GM18519 (cell line): ENCODE measurements around the gene ADRA1B.

Experiments
- ATAC-seq: cut with Tn5 transposase; IDR thresholded peaks from one replicate; pipeline ENCODE4 v1.9.1; 2021; ENCODE audit warnings: mild to moderate bottlenecking, moderate library complexity; ENCODE audit not compliant: unreplicated experiment, low FRiP score

The ADRA1B gene

GRCh38 chr5:159915904-159916840 is at the start of gene ADRA1B:
Gene ADRA1B (plus strand): TSS chr5:159916482. CDS start chr5:159916906, 424 bp downstream.
- ATAC-seq: no peak

- ATAC-seq: no peak
These were observed 42.6 kb upstream of the ADRA1B start for GRCh38 chr5:159873680-159874079.

GRCh38 chr5:159874263-159874662 is 42.0 kb upstream of the ADRA1B start:
- no peak for ATAC-seq

GRCh38 chr5:159877016-159877415 is 39.3 kb upstream of the ADRA1B start:
- ATAC-seq: no peak

DNA sequence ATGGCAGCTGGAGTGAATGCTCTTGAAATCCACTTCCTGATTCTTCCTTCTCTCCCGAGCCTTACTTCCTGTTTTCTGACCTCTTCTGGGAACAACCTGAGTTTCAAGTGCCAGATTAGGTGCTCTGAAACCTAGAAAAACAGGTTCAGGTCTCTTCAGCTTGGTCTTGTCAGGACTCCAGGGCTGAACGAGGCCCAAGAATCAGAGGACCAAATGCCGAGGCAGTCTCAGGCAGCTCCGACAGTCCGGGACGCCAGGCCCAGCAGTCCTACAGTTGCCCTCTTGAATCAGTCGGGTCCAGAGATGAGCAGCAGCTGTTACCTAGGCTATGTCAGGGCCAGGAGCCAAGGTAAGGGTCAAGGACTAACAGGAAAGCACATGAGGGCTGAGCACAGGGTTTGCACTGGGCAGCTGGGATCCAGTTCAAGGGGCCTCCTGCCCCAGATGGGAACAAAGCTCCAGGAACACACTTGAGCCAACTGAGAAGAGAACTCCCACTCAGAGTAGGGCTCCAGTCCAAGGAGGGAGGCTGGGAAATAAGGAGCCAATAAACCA is 38.3 kb upstream of the ADRA1B start:
- no peak for ATAC-seq

DNA sequence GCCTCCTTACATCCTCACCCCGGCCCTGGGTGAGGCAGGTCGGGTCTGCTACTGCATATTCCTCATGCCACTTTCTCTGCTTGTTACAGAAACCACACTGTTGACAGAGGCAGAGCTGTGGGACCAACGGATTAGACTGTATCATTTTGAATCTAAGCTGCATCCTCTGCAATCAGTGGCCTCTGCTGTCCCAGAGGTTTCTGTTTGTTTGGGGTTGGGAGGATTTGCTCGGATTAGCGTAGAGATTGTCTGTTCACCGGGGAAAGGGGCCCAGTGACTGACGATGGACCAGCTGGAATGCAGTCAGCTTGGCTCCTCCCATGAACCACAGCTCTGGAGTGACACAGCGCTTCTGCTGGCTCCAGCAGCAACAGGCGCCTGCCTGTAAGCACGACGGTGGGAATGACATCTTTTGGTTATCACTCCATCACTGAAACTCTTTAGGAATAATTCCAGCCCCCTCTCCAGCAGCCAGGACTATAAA is 37.3 kb upstream of the ADRA1B start:
- no peak for ATAC-seq

- no peak for ATAC-seq
These were observed 35.6 kb upstream of the ADRA1B start for GRCh38 chr5:159880676-159881075.

- ATAC-seq: no peak
These were observed 34.3 kb upstream of the ADRA1B start for GRCh38 chr5:159881967-159882366.

GRCh38 chr5:159883522-159883950 is 32.7 kb upstream of the ADRA1B start:
- ATAC-seq: no peak

DNA sequence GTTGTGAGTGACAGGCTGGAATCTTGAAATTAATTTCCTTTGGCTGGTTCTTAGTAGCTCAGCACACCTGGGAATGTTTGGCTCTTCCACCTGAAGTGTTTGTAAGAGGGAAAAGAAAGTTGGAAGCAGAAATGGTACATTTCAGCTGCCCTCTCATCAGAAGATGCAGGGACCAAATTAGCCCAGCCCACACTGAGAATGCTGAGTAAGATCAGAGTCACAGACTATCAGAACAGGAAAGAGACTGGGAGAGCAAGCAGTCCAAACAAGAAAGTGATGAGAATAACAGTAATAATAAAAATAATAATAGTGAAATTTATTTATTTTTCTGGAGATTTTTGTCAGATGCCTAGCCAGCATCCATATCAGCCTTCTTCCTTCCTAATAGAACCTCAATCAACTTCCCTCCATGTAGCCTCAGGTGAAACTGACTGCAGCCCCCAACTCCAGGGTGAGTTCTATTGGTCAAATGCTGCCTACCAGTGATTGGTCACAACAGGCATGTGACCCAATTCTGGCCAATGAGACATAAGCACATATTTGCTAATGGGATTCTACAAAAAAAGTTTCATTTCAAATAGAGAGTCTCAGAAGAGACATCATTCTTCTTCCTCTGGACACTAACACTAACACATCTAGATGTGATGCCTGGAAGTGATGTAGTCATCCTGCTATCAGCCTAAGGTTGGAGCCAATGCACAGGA is 31.2 kb upstream of the ADRA1B start:
- ATAC-seq: no peak

DNA sequence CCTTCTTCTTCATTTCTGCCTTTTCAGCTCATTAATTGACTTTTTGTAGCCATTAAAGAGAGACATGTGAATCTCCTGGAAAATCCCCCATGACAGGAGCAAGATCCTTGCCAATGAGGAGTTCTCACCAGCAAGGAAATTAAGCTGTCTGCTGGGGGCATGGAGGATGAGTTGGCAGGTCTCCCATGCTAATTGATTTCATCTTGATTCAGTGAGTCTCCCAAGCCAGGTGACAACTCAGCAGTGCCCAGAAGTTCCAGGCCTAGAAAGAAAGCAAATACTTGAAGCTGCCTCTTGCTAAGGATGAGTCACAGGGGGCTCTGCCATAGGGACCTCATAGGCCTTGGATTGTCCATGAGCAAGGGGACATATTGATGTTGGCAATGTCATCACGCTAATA is 30.0 kb upstream of the ADRA1B start:
- ATAC-seq: no peak

- no peak for ATAC-seq
These were observed 29.2 kb upstream of the ADRA1B start for GRCh38 chr5:159887050-159887449.

GRCh38 chr5:159888860-159889259 is 27.4 kb upstream of the ADRA1B start:
- no peak for ATAC-seq

- ATAC-seq: no peak
These were observed 26.1 kb upstream of the ADRA1B start for GRCh38 chr5:159890141-159890540.

GRCh38 chr5:159891371-159891770 is 24.9 kb upstream of the ADRA1B start:
- no peak for ATAC-seq

DNA sequence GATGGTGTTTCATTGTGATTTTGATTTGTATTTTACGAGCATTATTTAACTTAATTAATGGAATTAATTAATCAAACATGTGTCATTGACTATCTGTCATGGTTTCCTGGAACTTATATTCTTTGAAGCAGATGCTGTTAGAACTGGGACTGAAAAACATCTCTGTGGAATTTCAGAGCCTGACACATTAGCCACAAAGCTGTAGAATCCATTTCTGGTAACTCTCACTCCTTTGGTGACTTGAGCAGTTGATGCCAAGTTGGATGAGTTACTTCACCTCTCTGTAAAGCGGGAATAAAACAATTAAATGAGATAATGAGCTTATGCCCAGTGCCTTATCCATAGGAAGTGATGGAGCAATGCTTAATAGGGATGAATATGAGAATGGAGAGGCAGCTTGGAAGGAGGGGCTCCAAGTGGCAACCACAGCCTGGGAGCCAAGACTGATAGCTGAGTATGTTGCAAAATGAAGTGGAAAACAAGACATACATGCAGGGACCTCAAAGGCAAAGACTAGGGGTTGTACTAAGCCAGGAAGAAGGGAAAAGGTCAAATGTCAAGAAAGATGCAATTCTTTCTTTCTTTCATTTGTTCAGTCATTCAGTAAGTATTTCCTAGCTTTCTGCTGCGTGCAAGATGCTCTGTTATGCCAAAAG is 23.1 kb upstream of the ADRA1B start:
- ATAC-seq: no peak

- ATAC-seq: no peak
These were observed 22.0 kb upstream of the ADRA1B start for GRCh38 chr5:159894149-159894720.

- ATAC-seq: no peak
These were observed 18.4 kb upstream of the ADRA1B start for GRCh38 chr5:159897786-159898393.

DNA sequence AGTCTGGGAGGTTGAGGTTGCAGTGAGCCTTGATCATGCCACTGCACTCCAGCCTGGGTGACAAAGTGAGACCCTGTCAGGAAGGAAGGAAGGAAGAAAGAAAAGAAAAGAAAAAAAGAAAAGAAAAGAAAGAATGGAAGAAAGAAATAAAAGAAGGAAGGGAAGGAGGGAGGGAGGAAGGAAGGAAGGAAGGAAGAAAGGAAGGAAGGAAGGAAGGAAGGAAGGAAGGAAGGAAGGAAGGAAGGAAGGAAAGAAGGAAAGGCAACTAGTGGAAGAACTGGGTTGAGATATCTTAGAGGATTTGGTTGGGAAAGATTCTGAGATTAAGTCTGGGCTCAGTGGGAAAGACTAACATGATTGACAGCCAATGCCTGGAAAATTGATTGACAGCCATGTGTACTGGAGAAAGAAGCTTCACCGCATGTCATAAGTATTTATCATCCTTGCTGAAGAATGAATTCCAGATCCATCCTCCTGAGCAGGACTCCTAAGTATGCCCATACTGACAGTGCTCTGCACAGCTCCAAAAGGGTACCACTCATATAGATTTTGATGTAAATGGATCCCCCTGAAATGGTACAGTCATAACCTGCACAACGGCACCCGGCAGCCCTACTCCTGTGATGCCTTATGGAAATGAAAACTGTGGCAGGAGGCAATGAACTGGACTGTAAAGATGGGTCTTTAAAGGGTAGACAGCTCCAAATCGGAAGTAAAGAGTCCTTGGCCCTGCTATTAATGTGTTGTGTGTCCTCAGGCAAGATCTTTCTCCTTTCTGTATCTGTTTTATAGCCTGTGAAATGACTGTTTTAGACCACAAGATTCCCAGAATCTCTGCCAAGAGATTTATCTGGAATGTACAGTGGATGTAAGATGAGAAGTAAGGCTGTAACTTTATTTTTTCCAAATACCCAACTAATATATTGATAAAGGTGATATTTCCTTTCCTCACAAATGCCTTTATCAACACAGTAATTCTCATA is 16.9 kb upstream of the ADRA1B start:
- ATAC-seq: no peak
